PFSK-1 (cell line): ENCODE data around the gene PARP3.

Source experiments
- FOXP2 ChIP-seq: optimal IDR thresholded peaks from 2 replicates; pipeline ENCODE3; 2011; ENCODE audit warnings: borderline replicate concordance, control low read depth, inconsistent platforms; ENCODE audit not compliant: insufficient read depth; ENCODE audit errors: extremely low read length, extremely low read depth
- POLR2AphosphoS5 ChIP-seq: IDR thresholded peaks from 2 replicates; pipeline ENCODE4 v1.6.1; 2012; ENCODE audit warnings: low read depth, mild to moderate bottlenecking, control low read depth, low read length, moderate library complexity
- SIN3A ChIP-seq: IDR thresholded peaks from 2 replicates; pipeline ENCODE4 v1.6.1; 2012; ENCODE audit warnings: mild to moderate bottlenecking, low read length, moderate library complexity, borderline replicate concordance; ENCODE audit not compliant: insufficient read depth
- TAF1 ChIP-seq: IDR thresholded peaks from 2 replicates; pipeline ENCODE4 v1.6.1; 2012; ENCODE audit warnings: low read length, control low read depth, borderline replicate concordance; ENCODE audit not compliant: insufficient read depth
- TF ChIP-seq, protein P1 (sequence below), 2 experiments: IDR thresholded peaks; 2 replicates each; pipeline versions ENCODE4 v1.6.1 to v1.8.0; 2011 to 2012; ENCODE audit warnings: low read depth in 2 of 2, low read length in 2 of 2, control low read depth in 1 of 2, inconsistent platforms in 1 of 2, mild to moderate bottlenecking in 1 of 2, moderate library complexity in 1 of 2; ENCODE audit not compliant: insufficient read depth in 1 of 2

The PARP3 gene

GRCh38 chr3:51963951-51964451 lies 21.8 kb downstream of the PARP3 start:
- TF ChIP-seq POLR2AphosphoS5 (no peak), SIN3A (no peak), FOXP2 (no peak), TAF1 (no peak)
- TF ChIP-seq, protein P1, sequence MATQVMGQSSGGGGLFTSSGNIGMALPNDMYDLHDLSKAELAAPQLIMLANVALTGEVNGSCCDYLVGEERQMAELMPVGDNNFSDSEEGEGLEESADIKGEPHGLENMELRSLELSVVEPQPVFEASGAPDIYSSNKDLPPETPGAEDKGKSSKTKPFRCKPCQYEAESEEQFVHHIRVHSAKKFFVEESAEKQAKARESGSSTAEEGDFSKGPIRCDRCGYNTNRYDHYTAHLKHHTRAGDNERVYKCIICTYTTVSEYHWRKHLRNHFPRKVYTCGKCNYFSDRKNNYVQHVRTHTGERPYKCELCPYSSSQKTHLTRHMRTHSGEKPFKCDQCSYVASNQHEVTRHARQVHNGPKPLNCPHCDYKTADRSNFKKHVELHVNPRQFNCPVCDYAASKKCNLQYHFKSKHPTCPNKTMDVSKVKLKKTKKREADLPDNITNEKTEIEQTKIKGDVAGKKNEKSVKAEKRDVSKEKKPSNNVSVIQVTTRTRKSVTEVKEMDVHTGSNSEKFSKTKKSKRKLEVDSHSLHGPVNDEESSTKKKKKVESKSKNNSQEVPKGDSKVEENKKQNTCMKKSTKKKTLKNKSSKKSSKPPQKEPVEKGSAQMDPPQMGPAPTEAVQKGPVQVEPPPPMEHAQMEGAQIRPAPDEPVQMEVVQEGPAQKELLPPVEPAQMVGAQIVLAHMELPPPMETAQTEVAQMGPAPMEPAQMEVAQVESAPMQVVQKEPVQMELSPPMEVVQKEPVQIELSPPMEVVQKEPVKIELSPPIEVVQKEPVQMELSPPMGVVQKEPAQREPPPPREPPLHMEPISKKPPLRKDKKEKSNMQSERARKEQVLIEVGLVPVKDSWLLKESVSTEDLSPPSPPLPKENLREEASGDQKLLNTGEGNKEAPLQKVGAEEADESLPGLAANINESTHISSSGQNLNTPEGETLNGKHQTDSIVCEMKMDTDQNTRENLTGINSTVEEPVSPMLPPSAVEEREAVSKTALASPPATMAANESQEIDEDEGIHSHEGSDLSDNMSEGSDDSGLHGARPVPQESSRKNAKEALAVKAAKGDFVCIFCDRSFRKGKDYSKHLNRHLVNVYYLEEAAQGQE (IDR thresholded peaks at IDR 0.05; ENCODE audit: insufficient read depth in 1 of 2, low read depth in 2 of 2, low read length in 2 of 2) = no peak

DNA sequence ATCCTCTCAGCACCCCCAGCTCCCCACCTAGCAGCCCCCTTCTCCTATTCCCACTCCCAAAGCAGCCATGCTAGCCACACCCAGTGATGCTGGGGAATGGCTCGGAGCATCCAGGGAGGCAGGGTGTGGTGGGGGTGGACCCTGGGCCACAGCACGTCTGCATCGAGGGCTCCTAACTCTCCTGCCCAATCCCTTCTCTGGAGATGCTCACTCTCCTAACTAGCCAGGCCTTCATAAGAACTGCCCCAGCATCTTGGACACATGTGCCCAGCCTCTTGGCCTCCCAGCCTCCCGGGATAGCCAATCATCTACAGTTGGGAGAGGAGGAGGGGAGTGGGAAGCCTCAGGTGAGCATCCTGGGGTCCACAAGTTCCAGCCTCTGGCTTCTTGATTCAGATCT lies 22.4 kb downstream of the PARP3 start:
- TF ChIP-seq SIN3A (no peak), FOXP2 (no peak), TAF1 (no peak), POLR2AphosphoS5 (no peak)
- TF ChIP-seq, protein P1 (IDR thresholded peaks at IDR 0.05; ENCODE audit: insufficient read depth in 1 of 2, low read depth in 2 of 2, low read length in 2 of 2) = no peak

- TF ChIP-seq SIN3A (no peak), POLR2AphosphoS5 (no peak)
Observed at GRCh38 chr3:51966016-51966415, 23.9 kb downstream of the PARP3 start.

DNA sequence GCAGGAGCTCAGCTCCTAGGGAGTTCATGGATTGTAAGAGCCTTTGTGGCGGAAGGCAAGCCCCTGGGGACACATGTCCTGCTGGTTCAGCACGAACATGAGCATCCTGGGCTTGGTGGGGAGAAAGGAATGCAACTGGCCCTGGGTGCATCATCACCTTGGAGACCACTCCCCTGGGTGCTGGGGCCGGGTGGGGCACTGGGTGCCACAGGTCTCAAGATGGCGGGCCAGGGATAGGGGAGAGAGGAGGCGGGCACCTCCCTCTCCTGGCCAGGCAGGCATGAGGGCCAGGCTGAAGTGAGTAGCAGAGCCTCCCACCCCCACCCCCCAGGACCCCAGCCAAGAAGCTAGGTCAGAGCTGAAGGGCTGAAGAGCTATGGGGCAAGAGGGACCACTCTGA lies 24.3 kb downstream of the PARP3 start:
- TF ChIP-seq TAF1 = no peak
- TF ChIP-seq FOXP2 = no peak
- no peak for TF ChIP-seq SIN3A
- TF ChIP-seq POLR2AphosphoS5 = no peak
- TF ChIP-seq, protein P1 (IDR thresholded peaks at IDR 0.05; ENCODE audit: insufficient read depth in 1 of 2, low read depth in 2 of 2, low read length in 2 of 2) = no peak

DNA sequence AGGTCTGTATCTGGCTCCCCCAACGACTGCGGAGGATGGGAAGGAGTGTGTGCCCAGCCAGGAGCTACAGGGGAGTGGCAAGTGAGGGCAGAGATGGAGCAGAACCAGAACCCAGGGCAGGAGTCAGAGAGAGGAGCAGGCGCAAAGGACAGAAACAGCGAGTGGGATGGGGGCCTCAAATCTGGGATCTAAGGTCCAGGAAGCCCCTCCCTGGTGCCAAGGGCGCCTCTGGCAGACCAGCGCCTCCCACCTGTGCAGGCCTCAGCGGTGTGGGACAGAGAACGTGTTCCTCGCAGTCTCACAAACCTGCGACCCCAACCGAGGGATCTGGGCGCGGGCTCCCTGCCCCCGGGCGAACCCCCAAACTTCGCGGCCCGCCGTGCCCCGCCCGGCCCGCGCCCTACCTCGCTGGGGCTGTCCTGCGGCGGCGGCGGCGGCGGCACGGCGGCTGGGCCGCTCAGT lies 24.8 kb downstream of the PARP3 start:
- TF ChIP-seq POLR2AphosphoS5 (no peak), TAF1 (no peak), SIN3A (no peak), FOXP2 (no peak)
- TF ChIP-seq, protein P1 (IDR thresholded peaks at IDR 0.05; ENCODE audit: insufficient read depth in 1 of 2, low read depth in 2 of 2, low read length in 2 of 2) = no peak
